H9 (cell line): ENCODE results near the gene CACNA1H. TPM values are rescaled to one million over a fixed set of nuclear protein-coding genes. Genes with fewer than 3 reads are reported as not detected.

ENCODE experiments used
- DNase-seq: peaks from one replicate; pipeline ENCODE4 v3.0.0-alpha.2; 2017
- H2AFZ ChIP-seq: one replicate; pipeline ENCODE4 v1.6.1; 2013; ENCODE audit warnings: mild to moderate bottlenecking, low read length, control low read depth, moderate library complexity
- H2AK5ac ChIP-seq: 2 replicates; pipeline ENCODE4 v1.6.1; 2013; ENCODE audit warnings: low read length, control low read depth, mixed read lengths; ENCODE audit not compliant: insufficient read length
- H2BK120ac ChIP-seq: one replicate; pipeline ENCODE4 v1.6.1; 2013; ENCODE audit warnings: low read depth, mild to moderate bottlenecking, low read length, control low read depth, inconsistent platforms; ENCODE audit not compliant: poor library complexity, severe bottlenecking
- H2BK12ac ChIP-seq: 2 replicates; pipeline ENCODE4 v1.6.1; 2013; ENCODE audit warnings: low read length, control low read depth, mixed read lengths, low read depth; ENCODE audit not compliant: insufficient read length
- H2BK15ac ChIP-seq: 2 replicates; pipeline ENCODE4 v1.6.1; 2013; ENCODE audit warnings: low read depth, low read length, control low read depth
- H2BK20ac ChIP-seq: one replicate; pipeline ENCODE4 v1.6.1; 2013; ENCODE audit warnings: low read depth, mild to moderate bottlenecking, low read length, control low read depth, inconsistent platforms; ENCODE audit not compliant: poor library complexity, severe bottlenecking
- H2BK5ac ChIP-seq: 2 replicates; pipeline ENCODE4 v1.6.1; 2013; ENCODE audit warnings: low read length, control low read depth, mixed read lengths; ENCODE audit not compliant: insufficient read length
- H3K14ac ChIP-seq: 2 replicates; pipeline ENCODE4 v1.6.1; 2013; ENCODE audit warnings: low read length, control low read depth; ENCODE audit not compliant: insufficient read depth
- H3K18ac ChIP-seq: 2 replicates; pipeline ENCODE4 v1.6.1; 2013; ENCODE audit warnings: low read depth, mild to moderate bottlenecking, mixed read lengths, low read length, control low read depth; ENCODE audit not compliant: insufficient read length
- H3K23ac ChIP-seq: 2 replicates; pipeline ENCODE4 v1.6.1; 2013; ENCODE audit warnings: low read length, control low read depth, mixed read lengths, low read depth; ENCODE audit not compliant: insufficient read length
- H3K23me2 ChIP-seq: 2 replicates; pipeline ENCODE4 v1.6.1; 2013; ENCODE audit warnings: low read depth, mild to moderate bottlenecking, mixed read lengths, low read length, control low read depth; ENCODE audit not compliant: insufficient read length, poor library complexity, severe bottlenecking
- H3K27ac ChIP-seq: 2 replicates; pipeline ENCODE4 v1.5.1; 2013; ENCODE audit warnings: low read length, control low read depth, mixed read lengths, low read depth; ENCODE audit not compliant: insufficient read length
- H3K27me3 ChIP-seq: 2 replicates; pipeline ENCODE4 v1.6.1; 2013; ENCODE audit warnings: low read length, control low read depth, inconsistent platforms; ENCODE audit not compliant: insufficient read depth
- H3K4ac ChIP-seq: 2 replicates; pipeline ENCODE4 v1.6.1; 2013; ENCODE audit warnings: low read depth, mild to moderate bottlenecking, control low read depth, inconsistent platforms, low read length, moderate library complexity
- H3K4me1 ChIP-seq: 2 replicates; pipeline ENCODE4 v1.6.1; 2013; ENCODE audit warnings: low read length, control low read depth, inconsistent platforms; ENCODE audit not compliant: insufficient read depth
- H3K4me2 ChIP-seq: 2 replicates; pipeline ENCODE4 v1.6.1; 2013; ENCODE audit warnings: low read length, control low read depth, mixed read lengths; ENCODE audit not compliant: insufficient read length, insufficient read depth
- H3K56ac ChIP-seq: 2 replicates; pipeline ENCODE4 v1.6.1; 2013; ENCODE audit warnings: low read depth, mild to moderate bottlenecking, mixed read lengths, low read length, control low read depth; ENCODE audit not compliant: insufficient read length
- H3K79me1 ChIP-seq: 2 replicates; pipeline ENCODE4 v1.6.1; 2013; ENCODE audit warnings: low read depth, mild to moderate bottlenecking, moderate library complexity, low read length, control low read depth, inconsistent platforms; ENCODE audit not compliant: insufficient read depth, poor library complexity, severe bottlenecking
- H3K79me2 ChIP-seq: 2 replicates; pipeline ENCODE4 v1.6.1; 2013; ENCODE audit warnings: low read length, control low read depth, inconsistent platforms; ENCODE audit not compliant: insufficient read depth
- H3K9ac ChIP-seq: 2 replicates; pipeline ENCODE4 v1.6.1; 2013; ENCODE audit warnings: low read length, control low read depth, mixed read lengths; ENCODE audit not compliant: insufficient read length; ENCODE audit errors: extremely low read depth
- H3K9me3 ChIP-seq: one replicate; pipeline ENCODE4 v1.6.1; 2013; ENCODE audit warnings: low read depth, low read length, inconsistent platforms; ENCODE audit not compliant: control insufficient read depth
- H3T11ph ChIP-seq: one replicate; pipeline ENCODE4 v1.6.1; 2013; ENCODE audit warnings: mild to moderate bottlenecking, low read length, control low read depth, inconsistent platforms
- H4K20me1 ChIP-seq: one replicate; pipeline ENCODE4 v1.6.1; 2013; ENCODE audit not compliant: control insufficient read depth, insufficient read length, insufficient read depth
- H4K5ac ChIP-seq: 2 replicates; pipeline ENCODE4 v1.6.1; 2013; ENCODE audit warnings: low read depth, mild to moderate bottlenecking, mixed read lengths, low read length, control low read depth; ENCODE audit not compliant: insufficient read length
- H4K8ac ChIP-seq: replicated peaks from 2 replicates; pipeline ENCODE4 v1.6.1; 2013; ENCODE audit warnings: low read length, control low read depth, mixed read lengths, low read depth; ENCODE audit not compliant: insufficient read length
- H4K91ac ChIP-seq: 2 replicates; pipeline ENCODE4 v1.6.1; 2013; ENCODE audit warnings: low read depth, mild to moderate bottlenecking, moderate library complexity, mixed read lengths, low read length, control low read depth; ENCODE audit not compliant: insufficient read length
- H3K27ac Mint-ChIP-seq, 3 experiments: 2 replicates in 2 of 3; 3 replicates in 1 of 3; pipeline ENCODE4 v1.8.0; 2020 to 2021; ENCODE audit warnings: mixed read lengths in 3 of 3, mild to moderate bottlenecking in 1 of 3, moderate library complexity in 1 of 3
- H3K27me3 Mint-ChIP-seq: 2 replicates; pipeline ENCODE4 v1.8.0; 2021; ENCODE audit warnings: low read depth, mild to moderate bottlenecking, moderate library complexity, mixed read lengths
- H3K36me3 Mint-ChIP-seq, 3 experiments: 2 replicates in 2 of 3; 3 replicates in 1 of 3; pipeline ENCODE4 v1.8.0; 2020 to 2021; ENCODE audit warnings: low read depth in 3 of 3, mixed read lengths in 3 of 3; ENCODE audit not compliant: insufficient read depth in 1 of 3
- H3K4me1 Mint-ChIP-seq, 2 experiments: 2 replicates each; pipeline ENCODE4 v1.8.0; 2020; ENCODE audit warnings: mixed read lengths in 2 of 2
- H3K4me3 Mint-ChIP-seq, 2 experiments: 2 replicates in 1 of 2; 3 replicates in 1 of 2; pipeline ENCODE4 v1.8.0; 2020 to 2021; ENCODE audit warnings: mild to moderate bottlenecking in 2 of 2, mixed read lengths in 2 of 2, moderate library complexity in 1 of 2
- H3K9me3 Mint-ChIP-seq, 2 experiments: 2 replicates in 1 of 2; 3 replicates in 1 of 2; pipeline ENCODE4 v1.8.0; 2020; ENCODE audit warnings: mild to moderate bottlenecking in 2 of 2, mixed read lengths in 2 of 2, moderate library complexity in 1 of 2
- CTCF ChIP-seq: fragments of 200-600 bp; sonication (generic); conservative IDR thresholded peaks from 3 replicates; pipeline ENCODE4 v1.8.0; 2021; ENCODE audit warnings: antibody characterized with exemption, mild to moderate bottlenecking
- WGBS: extraction: QIAGEN DNeasy Blood & Tissue Kit; methylation state at CpG from one replicate; pipeline ENCODE4 v1.1.7; 2013; ENCODE audit warnings: missing lambda C conversion rate, low lambda C conversion rate, mixed read lengths; ENCODE audit not compliant: insufficient read length; ENCODE audit errors: extremely low coverage; 5-methylcytosine and 5-hydroxymethylcytosine counted together
- total RNA-seq: library from RNA; stranded (reverse); gene quantifications from 2 replicates; pipeline ENCODE4 v1.2.1, GENCODE V29; 2021

Gene CACNA1H
- total RNA-seq, 1 experiment from 2014 or later, result 43.3 TPM

GRCh38 chr16:1196494-1196893 is 43.6 kb downstream of the CACNA1H start:
- H3K23me2 ChIP-seq, result peaks cover 2% of the 10 kb centered on the region
- H2BK15ac ChIP-seq, result no peak overlapping the region
- H3K79me1 ChIP-seq, result no peaks in the 10 kb centered on the region
- H2BK20ac ChIP-seq, result no peak overlapping the region
- Mint-ChIP-seq H3K27me3 (no peaks in the 10 kb centered on the region), H3K36me3 (peaks cover 0 to 9% (median 6%) of the 10 kb centered on the region in 3 experiments; a peak in 6 of 7 replicates), H3K4me1 (peaks cover 4 to 15% of the 10 kb centered on the region in 2 experiments; a peak in 3 of 4 replicates), H3K4me3 (peak overlapping the region in 1 of 2 experiments; percentile 18; a peak in 1 of 5 replicates), H3K27ac (peak overlapping the region in 1 of 3 experiments; percentile 76; a peak in 1 of 7 replicates), H3K9me3 (no peaks in the 10 kb centered on the region)
- H3K18ac ChIP-seq, result no peak overlapping the region
- no peaks in the 10 kb centered on the region for H3K9me3 ChIP-seq
- H2AFZ ChIP-seq, result no peak overlapping the region
- H3K79me2 ChIP-seq, result no peaks in the 10 kb centered on the region
- H2BK12ac ChIP-seq, result no peak overlapping the region
- H3K56ac ChIP-seq, result no peak overlapping the region
- H3K4me2 ChIP-seq, result no peak overlapping the region
- no peak overlapping the region for H2AK5ac ChIP-seq
- H4K8ac ChIP-seq, result no peak overlapping the region
- no peaks in the 10 kb centered on the region for H3K27me3 ChIP-seq
- no peak overlapping the region for H3K9ac ChIP-seq
- H3K4me1 ChIP-seq, result no peaks in the 10 kb centered on the region
- H3K14ac ChIP-seq, result no peak overlapping the region
- no peak overlapping the region for H4K91ac ChIP-seq
- no peak overlapping the region for H3K4ac ChIP-seq
- TF ChIP-seq CTCF, result no peak
- no peak overlapping the region for H4K5ac ChIP-seq
- H4K20me1 ChIP-seq, result peaks cover 2% of the 10 kb centered on the region
- DNase-seq, result no peak
- H3T11ph ChIP-seq, result no peak overlapping the region
- no peak overlapping the region for H3K23ac ChIP-seq
- H2BK5ac ChIP-seq, result no peak overlapping the region
- WGBS, result no CpG with 5 or more reads among the region's 11 CpGs
- H3K27ac ChIP-seq, result no peak overlapping the region
- no peak overlapping the region for H2BK120ac ChIP-seq
